Stimulated activated CD8-positive, alpha-beta memory T cell treated with anti-CD3 and anti-CD28 coated beads, Interleukin-4, amount 100 ng/mL, for 1 hour (primary cell): Measurements from ENCODE around the gene LRPAP1.

Experiments used
- DNase-seq, 2 donors: peaks; one replicate each; pipeline ENCODE4 v3.0.0-alpha.2; 2020; ENCODE audit warnings: low read depth in 2 of 2, low spot score in 1 of 2

The LRPAP1 gene

DNA sequence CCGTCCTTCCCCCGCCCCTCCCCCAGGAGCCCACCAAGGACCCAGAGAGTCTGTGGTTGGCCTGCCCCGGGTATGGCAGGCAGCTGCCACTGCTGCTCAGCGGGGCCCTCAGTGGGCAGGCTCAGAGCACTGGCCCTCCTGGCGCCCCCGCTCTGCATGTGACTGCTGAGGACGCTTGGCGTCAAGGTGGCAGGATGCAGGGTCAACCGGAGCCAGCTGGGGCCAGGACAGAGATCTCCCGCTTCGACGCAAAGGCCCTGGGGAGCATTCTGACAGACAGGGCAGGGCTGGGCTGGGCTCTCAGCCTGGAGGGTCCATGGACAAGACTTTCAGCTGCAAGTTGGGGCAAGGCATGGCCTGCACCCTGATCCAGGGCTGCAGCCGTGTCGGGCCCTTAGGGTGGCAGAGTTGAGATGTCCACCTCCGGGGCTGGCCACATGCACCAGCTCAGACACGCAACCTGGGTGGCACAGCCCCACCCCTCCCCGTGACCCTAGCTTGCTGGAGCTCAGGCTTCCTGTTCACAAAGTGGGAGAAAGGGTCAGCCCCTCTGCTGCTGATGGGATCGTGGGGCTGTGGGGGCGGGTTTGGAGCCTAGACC, 30.3 kb downstream of the LRPAP1 start:
- DNase-seq: no peak

DNA sequence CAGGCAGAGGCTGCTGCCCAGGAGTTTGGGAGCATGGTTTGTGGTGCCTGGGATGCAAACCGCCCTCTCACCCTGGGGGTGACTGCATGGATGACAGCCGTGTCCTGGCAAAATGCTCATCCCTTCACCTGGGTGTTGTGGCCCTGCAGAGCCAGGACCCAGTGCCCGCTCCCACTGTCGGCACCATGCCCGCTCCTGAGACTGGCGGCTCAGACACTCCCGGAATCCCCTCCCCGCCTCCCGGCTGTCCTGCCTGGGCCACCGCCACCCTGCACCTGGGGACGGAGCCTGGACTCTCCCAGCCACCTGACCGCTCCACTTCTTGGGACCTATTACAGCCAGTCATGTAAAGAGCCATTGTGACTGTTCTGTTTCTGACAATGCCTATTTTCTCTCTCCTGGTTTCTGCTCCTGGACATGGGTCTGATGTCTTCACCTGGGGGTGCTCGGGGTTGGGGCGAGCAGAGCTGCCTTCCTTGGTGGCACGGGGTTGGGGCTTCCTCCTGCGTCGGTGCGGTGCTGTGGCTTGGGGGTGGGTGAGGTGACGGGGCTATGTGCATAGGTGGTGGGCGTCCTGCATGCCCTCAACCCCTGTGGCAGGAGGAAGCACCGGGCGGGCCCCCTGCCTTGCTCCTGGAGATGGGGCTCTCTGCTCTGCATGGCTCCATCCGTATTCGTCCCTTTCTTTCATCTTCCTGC, 30.9 kb downstream of the LRPAP1 start:
- DNase-seq: no peak

DNA sequence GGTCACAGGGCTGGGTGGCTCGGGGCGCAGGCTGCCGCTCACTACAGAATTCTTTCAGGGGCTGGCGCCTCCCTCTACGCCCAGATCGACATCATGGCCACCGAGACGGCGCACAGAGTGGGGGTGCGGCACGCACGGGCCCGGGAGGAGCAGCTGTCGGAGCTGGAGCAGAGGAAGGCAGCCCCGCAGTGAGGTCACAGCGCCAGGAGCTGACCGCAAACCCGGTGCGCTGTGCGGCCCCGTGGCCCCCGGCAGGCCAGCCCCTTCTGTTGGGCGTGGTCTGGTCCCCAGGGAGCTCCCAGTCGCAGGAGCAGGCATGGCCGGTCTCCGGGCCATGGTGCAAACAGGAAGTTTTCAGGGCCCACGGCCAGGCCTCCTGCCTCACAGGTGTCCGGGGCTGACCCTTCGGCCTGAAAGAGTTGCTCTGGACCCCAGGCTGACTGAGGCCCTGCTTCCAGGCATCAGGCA, 31.6 kb downstream of the LRPAP1 start:
- no peak for DNase-seq

DNA sequence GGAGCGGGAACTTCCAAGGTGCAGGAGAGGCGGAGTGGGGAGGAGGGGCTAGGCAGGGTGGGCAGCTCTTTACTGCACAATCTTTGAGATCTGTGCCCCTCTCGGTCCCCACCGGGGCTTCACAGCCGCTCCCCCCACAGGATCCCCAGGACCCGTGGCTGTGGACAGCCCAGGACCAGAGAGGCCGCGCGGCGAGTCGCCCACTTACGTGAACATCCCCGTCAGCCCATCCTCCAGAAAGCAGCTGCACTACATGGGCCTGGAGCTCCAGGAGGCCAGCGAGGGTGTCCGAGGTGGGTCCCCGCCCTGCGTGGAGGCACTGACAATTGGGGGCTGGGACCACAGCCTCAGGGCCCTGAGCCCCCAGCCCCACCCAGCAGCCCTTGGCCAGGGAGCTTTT, 32.1 kb downstream of the LRPAP1 start:
- no peak for DNase-seq

DNA sequence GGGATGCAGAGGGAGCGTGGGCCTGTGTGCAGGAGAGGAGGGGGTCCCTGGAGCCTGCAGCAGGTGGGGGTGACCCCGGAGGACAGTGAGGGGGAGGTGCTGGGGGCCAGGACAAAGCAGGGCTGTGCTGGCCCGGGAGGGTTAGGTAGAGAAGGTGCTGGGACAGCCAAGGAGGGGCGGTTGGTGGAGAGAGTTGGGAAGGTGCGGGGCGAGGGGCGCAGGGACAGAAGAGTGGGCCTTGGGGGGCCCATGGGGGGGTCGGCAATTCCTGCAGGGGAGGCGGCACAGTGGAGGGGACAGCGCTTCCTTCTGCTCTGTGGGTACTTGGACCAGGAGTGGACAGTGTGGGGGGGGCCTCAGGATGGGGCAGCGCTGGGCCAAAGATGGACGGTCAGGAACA, 32.5 kb downstream of the LRPAP1 start:
- no peak for DNase-seq

DNA sequence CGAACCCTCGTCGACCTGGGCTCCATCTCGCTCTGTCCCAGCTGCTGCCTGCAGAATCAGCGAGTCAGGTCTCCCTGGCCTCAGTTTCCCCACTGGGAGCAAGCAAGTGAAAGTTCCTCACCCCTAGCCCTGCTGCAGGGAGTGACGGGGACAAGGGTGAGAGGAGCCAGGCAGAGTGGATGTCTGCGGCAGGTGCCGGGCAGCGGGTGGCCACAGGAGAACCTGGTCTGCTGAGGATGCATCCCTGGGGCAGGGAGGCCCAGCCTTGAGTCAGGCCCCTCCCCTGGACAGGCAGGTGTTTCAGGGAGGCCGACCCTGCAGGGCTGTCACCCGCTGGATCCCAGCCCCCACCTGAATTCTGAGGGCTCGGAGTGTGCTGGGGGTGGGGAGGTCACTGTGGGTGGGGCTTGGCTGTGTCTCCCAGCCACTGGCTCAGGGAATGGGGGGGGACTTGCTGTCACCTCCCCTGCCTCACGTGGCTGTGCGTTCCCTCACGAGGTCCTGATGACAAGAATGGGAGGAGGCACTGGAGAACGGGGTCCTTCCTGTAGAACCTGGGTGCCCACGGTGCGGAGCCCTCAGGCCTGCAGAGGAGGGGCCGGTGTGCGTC, 33.2 kb downstream of the LRPAP1 start:
- no peak for DNase-seq

- no peak for DNase-seq
Measured at GRCh38 chr4:3498407-3498806, 33.8 kb downstream of the LRPAP1 start.

GRCh38 chr4:3497523-3498389, 34.5 kb downstream of the LRPAP1 start:
- DNase-seq: no peak

DNA sequence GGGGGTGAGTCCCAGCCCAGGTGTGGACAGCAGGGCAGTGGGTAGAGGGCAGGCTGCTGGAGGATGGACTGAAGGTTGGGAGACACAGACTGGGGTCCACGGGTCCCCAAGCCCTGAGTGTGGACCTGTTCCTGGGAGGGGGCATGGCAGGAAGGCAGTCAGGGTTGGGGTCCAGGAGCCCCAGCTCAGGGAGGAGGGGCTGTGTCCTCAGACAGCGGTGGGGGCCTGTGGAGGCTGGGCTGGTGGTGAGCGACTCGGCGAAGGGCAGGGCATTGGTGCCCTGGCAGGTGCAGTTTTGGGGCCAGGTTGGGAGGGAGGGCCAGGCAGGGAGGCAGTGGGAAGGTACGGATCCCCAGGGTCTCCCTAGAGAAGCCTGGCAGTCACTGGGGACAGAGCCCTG, 35.1 kb downstream of the LRPAP1 start:
- DNase-seq: no peak

GRCh38 chr4:3496021-3496420, 36.2 kb downstream of the LRPAP1 start:
- DNase-seq: no peak

DNA sequence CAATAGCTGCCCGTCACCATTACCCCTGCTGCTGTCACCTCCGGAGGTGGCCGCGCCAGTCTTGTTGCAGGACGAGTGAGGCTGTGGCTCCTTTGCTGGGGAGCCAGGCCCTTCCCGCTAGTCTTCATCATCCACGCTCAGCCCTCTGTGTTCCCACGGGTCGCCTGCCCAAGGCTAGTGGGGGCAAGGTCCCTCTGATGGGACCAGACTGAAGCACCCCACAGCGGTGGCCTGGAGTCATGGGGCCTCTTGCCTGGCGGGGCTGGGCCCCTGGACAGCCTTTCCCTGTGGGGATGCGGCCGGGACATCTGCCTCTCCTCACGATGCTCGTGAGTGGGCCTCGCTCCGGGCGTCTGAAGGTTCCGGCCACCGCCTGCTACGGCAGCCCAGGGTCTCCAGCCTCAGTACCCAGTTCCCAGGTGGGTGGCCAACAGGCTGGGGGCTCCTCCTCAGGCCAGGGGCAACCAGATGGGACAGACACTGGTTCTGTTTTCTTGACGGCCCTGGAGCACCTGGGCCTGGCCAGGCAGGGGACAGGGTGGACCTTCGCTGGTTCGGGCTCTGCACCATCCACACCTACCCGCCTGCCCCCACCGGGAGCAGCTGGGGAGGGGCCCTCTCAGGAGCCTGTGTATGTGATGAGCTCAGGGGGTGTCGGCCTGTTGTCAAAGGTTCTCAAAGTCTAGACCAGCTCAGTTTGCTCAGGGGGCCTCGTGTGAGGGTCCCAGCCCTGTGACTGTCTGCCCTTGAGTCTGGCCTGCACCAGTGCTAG, 36.8 kb downstream of the LRPAP1 start:
- no peak for DNase-seq

GRCh38 chr4:3494462-3494871, 37.8 kb downstream of the LRPAP1 start:
- DNase-seq: no peak

GRCh38 chr4:3493720-3494461, 38.3 kb downstream of the LRPAP1 start:
- no peak for DNase-seq

DNA sequence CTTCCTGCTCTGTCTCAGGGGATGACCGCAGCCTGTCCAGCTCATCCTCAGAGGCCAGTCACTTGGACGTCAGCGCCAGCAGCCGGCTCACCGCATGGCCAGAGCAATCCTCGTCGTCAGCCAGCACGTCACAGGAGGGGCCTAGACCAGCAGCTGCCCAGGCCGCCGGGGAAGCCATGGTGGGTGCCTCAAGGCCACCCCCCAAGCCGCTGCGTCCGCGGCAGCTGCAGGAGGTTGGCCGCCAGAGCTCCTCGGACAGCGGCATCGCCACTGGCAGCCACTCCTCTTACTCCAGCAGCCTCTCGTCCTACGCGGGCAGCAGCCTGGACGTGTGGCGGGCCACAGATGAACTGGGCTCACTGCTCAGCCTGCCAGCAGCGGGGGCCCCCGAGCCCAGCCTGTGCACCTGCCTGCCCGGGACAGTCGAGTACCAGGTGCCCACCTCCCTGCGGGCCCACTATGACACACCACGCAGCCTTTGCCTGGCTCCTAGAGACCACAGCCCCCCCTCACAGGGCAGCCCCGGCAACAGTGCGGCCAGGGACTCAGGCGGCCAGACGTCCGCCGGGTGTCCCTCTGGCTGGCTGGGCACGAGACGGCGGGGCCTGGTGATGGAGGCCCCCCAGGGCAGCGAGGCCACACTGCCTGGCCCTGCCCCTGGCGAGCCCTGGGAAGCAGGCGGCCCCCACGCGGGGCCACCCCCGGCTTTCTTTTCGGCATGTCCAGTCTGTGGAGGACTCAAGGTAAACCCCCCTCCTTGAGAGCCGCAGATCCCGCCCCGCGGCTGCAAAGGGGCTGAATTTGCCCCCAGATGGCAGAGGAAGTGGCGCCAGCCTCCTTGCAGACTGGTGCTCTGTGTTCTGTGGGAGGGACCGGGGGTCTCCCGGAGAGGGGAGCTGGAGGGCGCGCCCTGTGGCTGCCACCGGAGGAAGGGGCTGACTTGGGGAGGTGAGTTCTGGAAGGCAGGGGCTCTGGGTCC, 39.2 kb downstream of the LRPAP1 start:
- DNase-seq: no peak

DNA sequence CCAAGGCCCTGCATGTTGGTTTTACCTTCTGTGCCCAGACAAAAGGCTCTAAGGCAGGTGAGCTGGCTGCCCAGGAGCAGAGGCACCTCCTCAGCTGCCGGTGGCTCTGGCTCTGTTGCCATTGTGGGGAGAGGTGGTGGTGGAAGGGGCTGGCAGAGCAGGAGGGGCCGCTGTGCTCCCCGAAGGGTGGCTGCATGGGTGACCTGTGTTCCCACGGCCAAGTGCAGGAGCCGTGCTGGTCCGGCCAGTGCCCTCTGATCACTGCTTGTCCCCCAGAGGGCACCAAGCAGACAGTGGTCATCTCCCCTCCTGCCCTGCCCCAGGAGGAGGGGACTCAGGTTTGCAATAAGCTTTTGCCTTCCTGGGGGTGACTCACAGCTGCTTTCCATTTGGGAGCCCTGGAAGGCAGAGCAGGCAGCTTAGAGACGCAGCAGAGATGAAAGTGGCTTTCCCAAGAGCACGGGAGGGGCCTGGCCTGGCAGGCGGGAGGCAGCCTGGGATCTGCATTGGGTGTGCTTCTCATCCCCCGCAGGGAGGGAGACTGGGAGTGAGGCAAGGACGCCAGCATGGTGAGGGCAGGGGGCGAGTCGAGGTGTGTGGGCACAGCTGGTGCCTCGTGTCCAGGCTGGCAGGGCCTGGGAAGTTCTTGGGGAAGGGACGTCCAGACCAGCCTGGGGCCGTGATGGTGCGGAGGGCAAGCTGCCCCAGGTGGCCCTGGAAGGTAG, 40.4 kb downstream of the LRPAP1 start:
- DNase-seq: no peak

DNA sequence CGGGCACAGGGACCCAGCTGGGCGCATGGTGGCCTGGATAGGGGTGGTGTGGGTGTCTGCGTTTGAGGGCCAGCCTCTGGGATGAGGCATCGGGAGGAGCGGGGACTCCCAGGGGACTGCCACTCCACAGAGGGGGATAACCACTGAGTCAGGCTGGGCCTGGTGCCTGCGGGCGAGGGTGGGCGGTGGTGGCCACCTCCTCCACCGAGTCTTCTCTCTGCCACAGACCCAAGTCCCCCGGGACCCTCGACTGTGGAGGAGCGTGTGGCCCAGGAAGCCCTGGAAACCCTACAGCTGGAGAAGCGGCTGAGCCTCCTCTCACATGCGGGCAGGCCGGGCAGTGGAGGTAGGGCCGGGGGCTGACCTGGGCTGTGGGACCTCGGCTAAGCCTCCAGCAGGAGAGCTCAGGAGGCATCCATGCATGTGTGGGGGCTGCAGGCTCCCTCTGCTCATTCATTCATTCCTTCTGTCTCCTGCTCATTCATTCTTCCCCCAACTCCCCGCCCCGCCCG, 42.7 kb downstream of the LRPAP1 start:
- no peak for DNase-seq

- DNase-seq: no peak
Measured at GRCh38 chr4:3488820-3489219, 43.4 kb downstream of the LRPAP1 start.

DNA sequence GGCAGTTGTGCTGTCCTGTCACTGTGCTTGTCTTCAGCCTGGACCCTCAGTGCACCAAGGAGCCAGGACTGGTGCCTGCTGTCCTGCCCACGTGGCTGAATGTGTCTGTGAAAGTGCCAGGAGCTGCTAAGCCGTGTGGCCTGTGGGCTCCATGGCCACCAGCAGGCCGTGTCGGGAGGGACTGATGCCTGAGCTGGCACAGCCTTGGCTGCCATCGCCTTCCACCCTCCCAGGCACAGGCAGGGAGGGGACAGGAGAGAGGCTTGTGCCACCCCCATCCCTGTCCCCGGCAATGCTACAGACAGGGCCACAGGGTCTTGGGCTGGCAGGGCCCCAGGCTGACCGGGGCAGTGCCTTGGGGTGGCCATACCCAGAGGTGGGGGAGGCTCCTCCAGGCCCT, 44.4 kb downstream of the LRPAP1 start:
- DNase-seq: no peak
